ENCODE data around the gene KCNJ1.

Gene KCNJ1

GRCh38 chr11:128846985-128847384, 20.1 kb downstream of the KCNJ1 start:
- DNase-seq = no peak

- no peak for DNase-seq
Observed at GRCh38 chr11:128845334-128845780, 21.7 kb downstream of the KCNJ1 start.

GRCh38 chr11:128843198-128843785, 23.8 kb downstream of the KCNJ1 start:
- DNase-seq = no peak

GRCh38 chr11:128841461-128842072, 25.5 kb downstream of the KCNJ1 start:
- DNase-seq = no peak

GRCh38 chr11:128840783-128841182, 26.3 kb downstream of the KCNJ1 start:
- DNase-seq = no peak

GRCh38 chr11:128840137-128840536, 27.0 kb downstream of the KCNJ1 start:
- no peak for DNase-seq

- no peak for DNase-seq
Observed at GRCh38 chr11:128839081-128839480, 28.0 kb downstream of the KCNJ1 start.

GRCh38 chr11:128837627-128838026, 29.5 kb downstream of the KCNJ1 start:
- DNase-seq = no peak

GRCh38 chr11:128835741-128836430, 31.2 kb downstream of the KCNJ1 start:
- peak; percentile 16 to 66 for DNase-seq

- DNase-seq = no peak
Observed at GRCh38 chr11:128834157-128834556, 32.9 kb downstream of the KCNJ1 start.

- no peak for DNase-seq
Observed at GRCh38 chr11:128832121-128832497, 35.0 kb downstream of the KCNJ1 start.

- peak; percentile 83 to 96 for DNase-seq
Observed at GRCh38 chr11:128831174-128832120, 35.6 kb downstream of the KCNJ1 start.

- no peak for DNase-seq
Observed at GRCh38 chr11:128830290-128831173, 36.6 kb downstream of the KCNJ1 start.

- DNase-seq = no peak
Observed at GRCh38 chr11:128828350-128828749, 38.7 kb downstream of the KCNJ1 start.

GRCh38 chr11:128827191-128827893, 39.8 kb downstream of the KCNJ1 start:
- no peak for DNase-seq

- DNase-seq = no peak
Observed at GRCh38 chr11:128825050-128825784, 41.9 kb downstream of the KCNJ1 start.

GRCh38 chr11:128824191-128825049, 42.7 kb downstream of the KCNJ1 start:
- DNase-seq = peak in 1 of 2 experiments; percentile 37

GRCh38 chr11:128823753-128824152, 43.3 kb downstream of the KCNJ1 start:
- no peak for DNase-seq

- no peak for DNase-seq
Observed at GRCh38 chr11:128822130-128822529, 45.0 kb downstream of the KCNJ1 start.

- DNase-seq = no peak
Observed at GRCh38 chr11:128821556-128821955, 45.5 kb downstream of the KCNJ1 start.

All from NCI-H526 (cell line).